Measurements from ENCODE around the gene RAB40B. TPM values are rescaled to one million over a fixed set of nuclear protein-coding genes. Genes with fewer than 3 reads are reported as not detected.

The RAB40B gene
- polyA plus RNA-seq, 1 experiment, result 9.4 TPM

- H3K27me3 ChIP-seq (ENCODE audit: control insufficient read depth, insufficient read depth, low read length), result no peaks in the 10 kb centered on the region
- H3K36me3 ChIP-seq (ENCODE audit: control insufficient read depth, insufficient read depth, low read length), result peaks cover 32% of the 10 kb centered on the region
- H3K4me3 ChIP-seq (ENCODE audit: low read depth, low read length), result no peak overlapping the region
- DNase-seq (ENCODE audit: low read depth), result no peak
- TF ChIP-seq CTCF (IDR thresholded peaks at IDR 0.05; ENCODE audit: insufficient read depth, low read depth, low read length), result no peak
- POLR2A ChIA-PET, result no interaction called here
- CTCF ChIA-PET, result no interaction called here
These were observed 79.3 kb downstream of the RAB40B start for GRCh38 chr17:82619211-82619610.

GRCh38 chr17:82616021-82616711, 82.3 kb downstream of the RAB40B start:
- Histone ChIP-seq H3K4me3 (ENCODE audit: low read depth, low read length) (no peak overlapping the region), H3K36me3 (ENCODE audit: control insufficient read depth, insufficient read depth, low read length) (peaks cover 29% of the 10 kb centered on the region), H3K27me3 (ENCODE audit: control insufficient read depth, insufficient read depth, low read length) (no peaks in the 10 kb centered on the region)
- TF ChIP-seq CTCF (IDR thresholded peaks at IDR 0.05; ENCODE audit: insufficient read depth, low read depth, low read length), result no peak
- POLR2A ChIA-PET, result no interaction called here
- no peak for DNase-seq (ENCODE audit: low read depth)
- CTCF ChIA-PET, result interaction anchor here (0.7 kb wide), 1 partner anchor 10 kb away, joined by 3 read pairs; no protein-coding TSS in a partner anchor

- Histone ChIP-seq H3K36me3 (ENCODE audit: control insufficient read depth, insufficient read depth, low read length) (peaks cover 28% of the 10 kb centered on the region), H3K4me3 (ENCODE audit: low read depth, low read length) (no peak overlapping the region), H3K27me3 (ENCODE audit: control insufficient read depth, insufficient read depth, low read length) (no peaks in the 10 kb centered on the region)
- ChIA-PET POLR2A (no interaction called here), CTCF (interaction anchor here (0.7 kb wide), 1 partner anchor 11 kb away, joined by 3 read pairs; no protein-coding TSS in a partner anchor)
- no peak for DNase-seq (ENCODE audit: low read depth)
- no peak for TF ChIP-seq CTCF (IDR thresholded peaks at IDR 0.05; ENCODE audit: insufficient read depth, low read depth, low read length)
These were observed 83.1 kb downstream of the RAB40B start for GRCh38 chr17:82615084-82616020.

- ChIA-PET CTCF (no interaction called here), POLR2A (no interaction called here)
- Histone ChIP-seq H3K36me3 (ENCODE audit: control insufficient read depth, insufficient read depth, low read length) (peaks cover 24% of the 10 kb centered on the region), H3K4me3 (ENCODE audit: low read depth, low read length) (no peak overlapping the region), H3K27me3 (ENCODE audit: control insufficient read depth, insufficient read depth, low read length) (no peaks in the 10 kb centered on the region)
- no peak for TF ChIP-seq CTCF (IDR thresholded peaks at IDR 0.05; ENCODE audit: insufficient read depth, low read depth, low read length)
- no peak for DNase-seq (ENCODE audit: low read depth)
These were observed 84.3 kb downstream of the RAB40B start for GRCh38 chr17:82614095-82614631.
